ENCODE measurements around the gene SLC22A23.

- TF ChIP-seq CTCF (IDR thresholded peaks at IDR 0.05; ENCODE audit: low read depth, low read length, missing input control) (no peak), EGR1 (IDR thresholded peaks at IDR 0.05; ENCODE audit: low read depth in 2 of 2) (no peak), RAD21 (IDR thresholded peaks at IDR 0.05) (no peak), RXRA (IDR thresholded peaks at IDR 0.05) (no peak)
These were observed 142.0 kb downstream of the SLC22A23 start for GRCh38 chr6:3314621-3315467.
